22Rv1 (cell line): ENCODE measurements around the gene CACNA1A.
"Not testable (repeated sequence)": the region's sequence is repeated elsewhere in the genome, so short reads cannot be mapped to it uniquely, and the experiment has no call there.

ENCODE experiments used
- H3K27ac ChIP-seq: fragments of 450-650 bp; 2 replicates; pipeline ENCODE4 v1.5.1; 2017
- CTCF ChIP-seq: fragments of 450-650 bp; IDR thresholded peaks from 2 replicates; pipeline ENCODE4 v1.5.1; 2017; ENCODE audit warnings: mild to moderate bottlenecking
- ZFX ChIP-seq: fragments of 450-650 bp; IDR thresholded peaks from 2 replicates; pipeline ENCODE4 v1.6.1; 2017; ENCODE audit warnings: antibody characterized with exemption, borderline replicate concordance

The CACNA1A gene

GRCh38 chr19:13172346-13173138 is 333.7 kb downstream of the CACNA1A start:
- no peak overlapping the region for H3K27ac ChIP-seq
- no peak for TF ChIP-seq ZFX

GRCh38 chr19:13171146-13171545 is 335.1 kb downstream of the CACNA1A start:
- TF ChIP-seq CTCF: no peak
- TF ChIP-seq ZFX: no peak
- H3K27ac ChIP-seq: no peak overlapping the region

- H3K27ac ChIP-seq: peak overlapping the region; percentile 20; the same call in 1 of the 2 replicates
- TF ChIP-seq CTCF (no peak), ZFX (no peak)
Measured at GRCh38 chr19:13169769-13170168, 336.5 kb downstream of the CACNA1A start.

GRCh38 chr19:13166151-13166550 is 340.1 kb downstream of the CACNA1A start:
- H3K27ac ChIP-seq: not testable (repeated sequence)

- H3K27ac ChIP-seq: peak overlapping the region; percentile 99
- TF ChIP-seq CTCF (no peak), ZFX (no peak)
Measured at GRCh38 chr19:13165162-13165997, 340.9 kb downstream of the CACNA1A start.

- TF ChIP-seq ZFX: no peak
- no peak for TF ChIP-seq CTCF
- H3K27ac ChIP-seq: peak overlapping the region; percentile 99
Measured at GRCh38 chr19:13164343-13165161, 341.7 kb downstream of the CACNA1A start.

- peak overlapping the region; percentile 99 for H3K27ac ChIP-seq
- TF ChIP-seq CTCF (no peak), ZFX (no peak)
Measured at GRCh38 chr19:13163609-13164342, 342.5 kb downstream of the CACNA1A start.
